HG03135 (cell line): ENCODE measurements around the gene KIF9.
"Not testable (repeated sequence)": the region's sequence is repeated elsewhere in the genome, so short reads cannot be mapped to it uniquely, and the experiment has no call there.

Source experiments
- ATAC-seq: cut with Tn5 transposase; IDR thresholded peaks from one replicate; pipeline ENCODE4 v1.9.1; 2021; ENCODE audit warnings: mild to moderate bottlenecking, moderate library complexity; ENCODE audit not compliant: unreplicated experiment

The KIF9 gene

GRCh38 chr3:47193871-47194859 lies 88.4 kb downstream of the KIF9 start:
- ATAC-seq: no peak

- ATAC-seq: no peak
These were observed 96.3 kb downstream of the KIF9 start for GRCh38 chr3:47186285-47186684.

- not testable (repeated sequence) for ATAC-seq
These were observed 100.9 kb downstream of the KIF9 start for GRCh38 chr3:47181685-47182084.

- not testable (repeated sequence) for ATAC-seq
These were observed 102.6 kb downstream of the KIF9 start for GRCh38 chr3:47180011-47180410.
